ENCODE results near the gene CEP41.

The CEP41 gene, protein sequence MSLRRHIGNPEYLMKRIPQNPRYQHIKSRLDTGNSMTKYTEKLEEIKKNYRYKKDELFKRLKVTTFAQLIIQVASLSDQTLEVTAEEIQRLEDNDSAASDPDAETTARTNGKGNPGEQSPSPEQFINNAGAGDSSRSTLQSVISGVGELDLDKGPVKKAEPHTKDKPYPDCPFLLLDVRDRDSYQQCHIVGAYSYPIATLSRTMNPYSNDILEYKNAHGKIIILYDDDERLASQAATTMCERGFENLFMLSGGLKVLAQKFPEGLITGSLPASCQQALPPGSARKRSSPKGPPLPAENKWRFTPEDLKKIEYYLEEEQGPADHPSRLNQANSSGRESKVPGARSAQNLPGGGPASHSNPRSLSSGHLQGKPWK

DNA sequence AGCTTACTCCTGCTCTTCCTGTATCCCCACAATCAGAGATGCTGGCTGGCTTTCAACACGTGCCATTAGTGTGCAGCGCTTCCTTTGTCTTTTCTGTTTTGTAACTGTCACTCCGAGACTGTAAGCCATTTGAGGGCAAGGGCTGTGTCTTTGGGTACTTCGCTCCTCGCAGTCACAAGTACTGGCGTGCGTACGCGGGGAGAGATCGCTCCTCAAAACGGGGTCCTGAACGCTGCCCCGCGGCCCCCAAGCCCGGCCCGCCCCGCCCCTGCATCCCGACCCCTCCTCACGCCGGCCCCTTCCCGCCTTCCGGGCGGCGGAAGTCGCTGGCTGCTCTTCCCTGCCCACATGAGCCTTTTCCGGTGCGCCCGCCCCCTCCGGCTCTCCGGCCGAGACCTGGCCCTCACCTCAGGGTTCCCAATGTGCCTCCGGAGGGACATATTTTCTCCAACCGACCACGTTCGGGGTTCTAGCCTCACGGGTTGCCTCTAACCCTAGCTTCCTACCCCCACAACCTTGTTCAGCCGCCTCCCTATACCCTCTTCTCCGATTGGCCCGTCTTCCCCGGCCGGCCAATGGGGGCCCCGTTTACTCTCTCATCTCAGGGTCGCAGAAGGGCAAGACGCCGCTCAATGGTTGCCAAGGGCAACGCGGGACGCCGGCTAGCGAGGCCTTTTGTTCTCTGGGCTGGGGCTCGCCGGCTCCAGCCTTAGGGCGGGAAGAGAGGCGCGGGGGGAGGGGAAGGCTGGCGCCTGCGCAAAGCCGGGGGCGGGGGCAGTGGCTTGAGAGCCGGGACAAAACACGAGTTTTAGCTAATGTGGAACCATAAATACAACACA is at the start of gene CEP41:
TSS of gene CEP41 (minus strand) at position 490 of the 839 bp plus-strand sequence. CDS start at position 440, 50 bp downstream.
- DNase-seq, result peak; percentile 91

DNA sequence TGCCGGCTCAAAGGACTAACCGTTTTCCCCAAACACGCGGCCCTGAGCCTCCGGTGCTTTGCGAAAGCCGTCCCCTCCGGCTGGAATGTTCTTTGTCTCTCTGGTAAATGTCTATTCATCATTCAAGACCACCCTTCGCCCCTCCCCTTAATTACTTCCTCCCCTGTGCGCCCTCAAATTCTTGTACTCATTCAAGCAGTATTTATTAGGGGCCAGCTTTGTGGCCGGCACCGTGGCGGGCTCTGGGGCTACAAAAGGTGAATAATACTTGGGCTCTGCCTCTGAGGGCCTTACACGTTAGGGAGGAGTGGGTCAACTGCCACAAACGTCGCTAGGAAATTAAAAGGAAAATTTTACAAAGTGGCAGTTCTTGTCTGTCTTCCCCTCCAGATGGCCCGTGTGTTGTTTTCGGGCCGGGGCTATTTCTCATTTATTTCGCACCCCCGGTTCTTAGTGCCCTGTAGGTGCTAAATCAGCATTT is 49.5 kb upstream of the CEP41 start:
- DNase-seq, result no peak

DNA sequence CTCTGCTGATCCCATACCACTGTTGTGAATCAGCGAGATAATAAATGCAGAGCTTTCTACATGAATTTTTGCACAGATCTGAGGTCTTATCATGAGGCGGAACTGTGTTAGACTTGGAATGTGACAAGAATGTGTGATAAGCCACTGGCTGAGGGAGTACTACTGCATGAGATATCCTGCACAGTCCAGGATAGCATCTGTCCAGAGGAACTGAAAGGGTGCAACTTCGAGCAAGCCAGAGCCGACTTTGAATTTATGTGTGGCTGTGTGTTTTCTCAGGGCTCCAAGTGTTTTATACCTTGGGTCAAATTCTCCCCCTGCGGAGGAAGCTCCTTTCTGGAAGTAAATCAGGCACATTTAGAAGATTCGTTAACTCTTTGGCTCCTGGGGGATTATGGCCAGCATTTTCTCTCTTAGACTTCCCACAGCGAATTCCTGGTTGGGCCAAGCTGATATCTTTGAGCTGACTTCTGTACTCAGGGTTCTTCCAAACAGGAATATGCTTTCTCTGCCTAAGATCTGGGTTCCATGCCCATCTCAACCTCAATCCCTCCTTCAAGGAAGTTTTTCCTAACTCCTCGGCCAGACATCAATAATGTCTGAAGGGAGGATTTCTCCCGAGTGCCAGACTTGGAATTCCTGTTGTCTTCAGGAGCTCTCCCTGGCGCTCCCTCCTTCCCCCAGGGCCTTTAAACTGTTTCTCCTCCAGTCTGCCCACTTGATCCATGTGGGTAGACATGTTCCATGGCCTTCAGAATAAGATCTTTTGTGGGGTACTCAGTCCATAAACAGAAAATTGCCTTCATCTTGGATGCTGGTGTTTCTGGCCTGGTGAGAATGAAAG is 48.5 kb upstream of the CEP41 start:
- no peak for DNase-seq

DNA sequence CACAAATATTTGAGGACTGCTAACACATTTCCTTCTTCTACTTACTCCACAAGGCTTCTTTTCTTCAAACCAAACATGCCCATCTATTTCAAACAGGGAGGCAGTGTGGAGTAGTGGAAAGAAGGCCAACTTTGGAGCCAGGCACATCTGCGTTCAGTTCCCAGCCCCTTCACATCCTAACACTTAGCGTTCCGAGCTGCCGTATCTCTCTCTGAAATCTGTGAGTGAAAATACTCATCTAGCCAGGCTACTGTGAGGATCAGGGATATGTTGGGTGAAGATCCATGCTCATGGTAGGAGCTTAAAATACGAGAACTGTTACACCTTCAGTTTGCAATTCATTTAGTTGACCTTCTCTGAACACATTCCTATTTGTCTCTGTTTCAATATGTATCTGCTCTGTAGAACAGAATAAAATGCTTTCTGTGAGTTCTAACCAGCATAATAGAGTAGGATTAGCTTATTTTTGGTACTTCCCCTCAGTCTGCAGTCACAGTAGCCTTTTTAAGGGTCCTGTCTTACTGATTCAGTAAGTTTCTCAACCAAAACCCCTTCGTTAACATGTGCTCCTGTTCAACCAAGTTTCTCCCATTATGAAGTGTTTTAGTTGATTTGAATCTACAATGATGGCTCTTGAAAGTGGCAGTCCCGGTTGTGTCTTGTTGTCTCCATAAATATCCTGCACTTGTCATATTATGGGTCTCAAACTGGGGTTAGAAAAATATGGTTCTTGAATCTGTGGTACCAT is 47.8 kb upstream of the CEP41 start:
- DNase-seq, result no peak

DNA sequence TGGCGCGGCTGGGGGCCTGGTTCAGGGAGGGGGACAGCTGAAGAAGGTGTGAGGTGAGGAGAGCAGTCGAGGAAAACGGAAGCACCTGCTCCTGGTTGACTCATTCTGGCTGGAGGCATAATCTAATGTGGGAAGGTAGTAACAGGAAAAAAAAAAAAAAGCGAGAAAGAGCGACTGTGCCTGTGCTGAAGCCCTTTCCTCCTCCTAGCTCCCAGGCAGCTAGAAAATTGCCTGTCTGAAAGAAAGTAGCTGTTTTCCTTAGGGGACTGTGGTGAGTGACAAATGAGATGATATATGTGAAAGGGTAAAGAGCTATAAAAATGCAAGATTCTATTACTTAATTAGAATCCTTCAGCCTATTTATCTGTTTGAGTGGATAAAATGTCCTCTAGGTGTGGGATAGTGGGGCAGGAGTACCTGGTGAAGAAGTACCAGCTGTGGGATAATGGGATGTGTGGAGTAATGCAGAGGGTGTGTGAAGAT is 46.2 kb upstream of the CEP41 start:
- DNase-seq, result no peak

DNA sequence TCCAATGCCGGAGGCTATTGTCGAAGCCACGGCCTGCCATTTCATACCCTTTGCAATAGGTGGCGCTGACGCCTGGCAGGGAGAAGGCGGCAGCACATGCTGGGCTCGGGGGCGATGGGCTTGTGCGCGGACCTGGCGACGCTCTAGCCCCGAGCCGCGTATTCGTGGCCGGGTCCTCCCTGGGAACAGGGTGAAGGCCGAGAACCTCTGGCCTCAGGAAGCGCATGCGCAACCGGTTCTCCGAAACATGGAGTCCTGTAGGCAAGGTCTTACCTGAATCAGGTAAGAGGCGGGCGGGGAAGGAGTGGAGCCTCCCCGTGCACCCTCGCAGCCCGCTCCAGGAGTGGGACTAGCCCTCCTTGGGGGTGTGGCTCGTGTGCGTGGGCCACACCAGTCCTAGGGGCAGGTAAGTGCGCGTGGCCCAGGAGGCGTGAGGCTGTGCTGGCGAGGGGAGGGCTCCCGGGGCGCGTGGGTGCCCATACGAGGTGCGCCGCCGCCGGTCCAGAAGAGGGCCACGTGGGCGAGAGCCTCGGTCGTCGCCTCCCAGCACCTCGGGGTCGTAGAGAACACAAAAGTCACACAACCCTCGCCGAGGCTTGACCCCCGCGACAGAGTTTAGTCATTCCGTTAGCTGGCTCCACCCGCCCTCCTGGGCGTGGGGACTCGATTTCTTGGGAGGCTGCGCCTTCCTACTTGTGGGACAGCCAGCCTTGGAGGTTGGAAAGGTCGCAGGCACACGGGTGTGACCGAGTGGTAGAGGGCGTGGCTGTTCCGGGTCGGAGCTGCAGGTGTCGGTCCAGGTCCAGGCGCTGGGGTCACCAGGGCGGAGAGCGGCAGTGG is 45.5 kb upstream of the CEP41 start:
- DNase-seq, result peak; percentile 45

DNA sequence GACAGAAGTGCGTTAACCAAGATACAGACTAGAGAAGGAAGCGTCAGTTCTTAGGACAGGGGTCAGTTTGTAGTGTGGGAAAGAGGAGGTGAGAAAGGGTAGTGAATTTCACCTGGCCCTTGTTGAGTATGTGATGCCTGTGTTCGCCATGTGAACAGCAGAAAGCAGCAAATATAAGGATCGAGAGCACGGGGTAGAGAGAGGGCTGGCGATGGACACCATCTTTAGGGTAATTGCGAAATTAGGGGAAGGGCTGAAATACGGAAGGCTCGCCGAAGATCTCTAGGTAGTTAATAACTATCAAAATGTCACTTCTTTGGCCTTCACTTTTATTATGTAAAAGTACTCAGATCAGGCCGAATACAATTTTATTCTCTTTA is 44.9 kb upstream of the CEP41 start:
- no peak for DNase-seq

DNA sequence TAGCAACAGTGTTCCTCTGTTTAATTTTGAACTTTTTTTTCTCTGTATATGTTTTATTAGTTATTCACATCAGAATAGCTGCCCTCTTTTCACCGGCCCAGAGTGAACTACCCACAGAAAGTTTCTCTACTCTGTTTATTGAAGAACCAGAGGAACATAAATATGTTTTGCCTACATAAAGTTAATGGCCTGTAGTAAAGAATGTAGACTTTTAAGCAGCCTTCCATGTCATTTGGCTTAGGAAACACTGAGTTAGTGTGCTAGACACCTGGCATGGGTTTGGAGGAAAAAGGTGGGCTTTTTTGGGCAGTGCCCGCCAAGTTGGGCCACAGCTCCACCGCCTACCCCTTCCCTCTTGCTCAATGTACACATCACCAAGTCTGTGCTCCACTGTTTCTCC is 42.2 kb upstream of the CEP41 start:
- DNase-seq, result no peak

DNA sequence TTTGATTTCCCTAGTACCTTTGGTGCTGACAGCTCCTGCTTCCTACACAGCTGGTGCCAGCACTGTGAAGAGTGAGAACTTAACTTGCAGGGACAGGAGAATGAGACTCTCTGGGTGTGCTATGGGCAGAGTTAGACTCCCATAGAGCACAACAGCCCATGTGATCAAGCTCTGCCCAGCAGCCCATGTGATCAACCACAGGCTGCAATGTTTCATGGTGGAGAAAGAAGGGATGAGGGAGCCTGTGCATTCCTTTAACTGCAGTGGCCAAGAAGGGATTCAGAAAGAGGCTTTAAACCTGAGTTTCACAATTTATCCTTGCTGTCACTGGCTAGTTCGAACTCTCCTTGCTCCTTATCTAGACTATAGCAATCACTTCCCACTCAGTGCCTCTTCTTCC is 41.1 kb upstream of the CEP41 start:
- DNase-seq, result no peak

DNA sequence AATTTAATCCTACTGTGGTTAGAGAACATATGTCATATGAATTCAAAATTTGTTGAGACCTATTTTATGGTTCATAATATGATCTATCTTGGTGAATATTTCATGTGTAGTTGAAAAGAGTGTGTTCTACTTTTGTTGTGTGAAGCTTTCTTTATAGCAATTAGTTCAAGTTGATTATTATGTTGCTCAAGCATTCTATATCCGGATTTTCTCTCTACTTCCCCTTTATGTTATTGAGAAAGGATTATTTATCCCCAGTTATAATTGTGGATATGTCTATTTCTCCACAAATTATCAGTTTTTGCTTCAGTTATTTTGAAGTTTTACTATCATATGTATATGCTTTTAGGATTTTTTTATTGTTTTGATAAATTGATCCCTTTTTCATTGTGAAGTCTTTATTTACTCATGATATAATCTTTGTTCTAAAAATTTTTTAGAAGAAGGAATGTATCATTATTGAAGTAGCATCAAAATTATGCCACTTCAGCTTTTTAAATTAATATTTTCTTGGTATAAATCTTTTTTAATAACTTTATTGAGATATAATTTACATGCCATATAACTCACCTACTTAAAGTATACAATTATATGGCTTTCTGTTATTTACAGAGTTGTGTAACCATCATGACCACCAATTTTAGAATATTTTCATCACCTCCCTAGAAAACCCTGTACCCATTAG is 39.0 kb upstream of the CEP41 start:
- no peak for DNase-seq

DNA sequence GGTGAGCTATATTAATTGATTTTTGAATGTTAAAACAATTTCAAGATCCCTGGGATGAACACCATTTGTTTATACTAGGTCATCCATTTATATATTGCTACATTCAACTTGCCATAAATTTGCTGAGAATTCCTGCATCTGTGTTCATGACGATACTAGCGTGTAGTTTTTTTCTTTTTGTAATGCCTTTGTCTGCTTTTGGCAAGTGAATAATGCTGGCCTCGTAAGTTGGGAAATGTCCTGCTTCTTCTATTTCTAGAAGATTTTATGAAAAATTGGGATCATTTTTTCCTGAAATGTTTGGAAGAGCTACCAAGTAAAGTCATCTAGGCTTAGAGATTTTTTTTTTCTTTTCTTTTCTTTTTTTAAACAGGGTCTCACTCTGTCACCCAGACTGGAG is 38.2 kb upstream of the CEP41 start:
- no peak for DNase-seq

DNA sequence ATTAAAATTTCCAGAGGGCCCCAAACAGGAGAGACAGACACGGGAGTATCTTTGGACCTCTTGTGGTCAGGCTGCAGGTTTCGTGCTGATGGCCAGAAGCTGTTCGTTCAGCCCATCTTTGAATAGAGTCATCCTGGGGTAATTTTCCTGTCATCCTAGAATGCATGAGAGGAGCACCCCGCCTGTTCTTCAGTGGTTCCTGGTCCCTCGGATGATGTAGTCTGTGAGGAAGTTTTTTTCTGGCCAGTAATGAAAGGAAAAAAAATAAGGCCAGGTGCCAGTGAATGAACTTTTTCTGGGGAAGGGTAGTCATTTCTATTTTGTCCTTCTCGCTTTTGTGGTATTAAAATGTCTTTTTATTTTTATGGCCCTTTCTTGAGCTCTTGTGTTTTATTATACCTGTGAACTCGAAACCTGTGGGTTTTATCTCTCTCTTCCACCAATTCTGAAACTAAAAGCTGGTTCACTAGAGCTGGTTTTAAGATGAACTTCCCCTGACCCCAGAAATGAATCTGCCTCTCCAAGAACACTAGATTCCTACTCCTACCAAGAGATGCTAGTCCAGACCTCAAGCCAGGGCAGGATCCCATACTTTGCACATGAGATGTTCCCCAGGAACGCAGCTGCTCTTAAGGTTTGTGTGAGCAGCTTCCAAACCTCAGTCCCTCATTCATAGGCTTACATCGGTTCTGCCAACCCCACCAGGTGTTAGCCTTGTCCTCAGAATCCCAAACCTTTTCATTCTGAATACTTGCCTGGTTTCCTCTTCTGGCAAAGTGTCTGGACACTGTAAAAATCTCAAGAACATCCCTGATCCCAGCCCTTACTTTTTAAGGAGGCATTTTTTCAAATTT is 35.7 kb upstream of the CEP41 start:
- no peak for DNase-seq

DNA sequence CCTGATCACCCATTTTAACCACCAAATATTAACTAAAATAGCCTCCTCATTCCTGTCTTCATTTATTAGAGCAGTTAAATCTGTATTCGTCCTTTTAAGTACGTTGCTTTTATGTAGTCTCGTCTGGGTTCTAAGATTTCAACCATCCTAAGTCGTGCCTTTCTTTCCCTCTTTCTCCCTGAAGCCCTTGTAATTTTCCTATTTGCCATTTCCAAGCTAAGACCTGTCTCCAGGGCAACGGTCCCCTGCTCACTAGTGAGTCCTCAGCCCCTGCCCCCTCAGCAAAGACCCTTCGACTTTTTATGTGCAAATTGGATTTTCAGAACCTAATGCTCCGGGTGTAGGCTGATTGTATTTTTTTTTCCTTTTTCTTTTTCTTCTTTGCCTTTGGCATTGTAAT is 35.0 kb upstream of the CEP41 start:
- no peak for DNase-seq

DNA sequence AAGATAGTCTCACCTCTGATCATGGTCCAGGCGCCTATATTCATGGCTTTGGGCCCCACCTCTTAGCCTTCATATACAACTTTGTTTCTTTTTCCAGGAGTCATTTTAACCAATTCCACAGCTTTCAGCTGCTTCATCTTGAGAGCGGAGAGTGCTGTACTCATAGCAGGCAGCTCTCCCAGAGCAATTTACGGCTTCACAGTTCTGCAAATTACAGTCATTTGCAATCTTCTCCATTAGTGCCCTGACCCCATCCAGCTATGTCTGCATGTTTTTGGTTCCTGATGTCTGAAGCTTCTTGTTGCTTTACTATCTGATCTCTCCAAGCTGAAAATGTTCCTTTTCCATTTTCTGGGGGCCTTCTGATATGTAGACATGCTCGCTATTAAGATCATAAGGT is 33.1 kb upstream of the CEP41 start:
- DNase-seq, result no peak

DNA sequence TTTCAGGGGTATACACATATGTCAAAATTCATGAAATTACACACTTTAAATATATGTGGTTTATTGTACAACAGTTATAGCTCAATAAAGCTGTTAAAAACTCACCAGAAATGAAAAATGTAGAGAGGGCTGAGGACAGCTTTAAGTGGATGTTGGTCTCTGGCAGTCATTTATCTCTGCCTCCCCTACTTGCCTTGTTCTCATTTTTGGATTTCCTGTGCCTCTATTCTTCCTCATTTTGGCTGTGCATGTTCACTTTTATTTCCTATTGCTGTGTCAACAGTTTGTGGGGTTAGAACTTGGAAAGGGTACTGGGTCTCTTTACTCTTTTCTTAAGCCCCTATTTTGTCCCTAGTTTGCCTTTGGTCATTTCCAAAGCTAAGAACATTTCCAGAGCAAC is 32.5 kb upstream of the CEP41 start:
- no peak for DNase-seq

DNA sequence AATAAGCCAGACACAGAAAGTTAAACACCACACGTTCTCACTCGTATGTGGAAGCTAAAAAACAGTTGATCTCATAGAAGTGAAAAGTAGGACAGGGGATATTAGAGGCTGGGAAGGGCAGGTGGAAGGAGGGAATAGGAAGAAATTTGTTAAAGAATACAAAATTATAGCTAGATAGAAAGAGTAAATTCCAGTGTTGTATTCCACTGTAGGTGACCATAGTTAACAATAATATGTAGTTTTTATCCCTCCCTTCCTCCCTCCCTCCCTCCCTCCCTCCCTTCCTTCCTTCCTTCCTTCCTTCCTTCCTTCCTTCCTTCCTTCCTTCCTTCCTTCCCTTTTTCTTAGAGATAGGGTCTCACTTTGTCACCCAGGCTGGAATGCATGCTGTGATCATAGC is 31.2 kb upstream of the CEP41 start:
- DNase-seq, result no peak

DNA sequence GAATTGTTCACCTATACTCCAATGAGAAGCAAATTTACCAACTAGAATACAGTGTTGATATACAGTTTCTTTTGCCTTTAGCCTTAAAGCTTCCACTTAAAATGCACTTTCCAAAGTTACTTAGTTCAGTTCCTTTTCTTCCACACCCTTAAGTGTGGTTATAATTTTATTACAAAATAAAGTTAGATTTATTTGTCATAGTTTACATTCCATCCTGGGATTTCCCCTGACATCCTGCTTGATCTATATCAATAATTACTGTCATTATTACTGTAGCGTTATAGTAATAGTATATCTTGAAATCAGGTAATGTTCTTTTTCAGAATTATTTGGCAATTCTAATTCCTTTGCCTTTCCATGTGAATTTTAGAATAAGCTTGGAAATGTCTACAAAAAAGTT is 27.8 kb upstream of the CEP41 start:
- no peak for DNase-seq

DNA sequence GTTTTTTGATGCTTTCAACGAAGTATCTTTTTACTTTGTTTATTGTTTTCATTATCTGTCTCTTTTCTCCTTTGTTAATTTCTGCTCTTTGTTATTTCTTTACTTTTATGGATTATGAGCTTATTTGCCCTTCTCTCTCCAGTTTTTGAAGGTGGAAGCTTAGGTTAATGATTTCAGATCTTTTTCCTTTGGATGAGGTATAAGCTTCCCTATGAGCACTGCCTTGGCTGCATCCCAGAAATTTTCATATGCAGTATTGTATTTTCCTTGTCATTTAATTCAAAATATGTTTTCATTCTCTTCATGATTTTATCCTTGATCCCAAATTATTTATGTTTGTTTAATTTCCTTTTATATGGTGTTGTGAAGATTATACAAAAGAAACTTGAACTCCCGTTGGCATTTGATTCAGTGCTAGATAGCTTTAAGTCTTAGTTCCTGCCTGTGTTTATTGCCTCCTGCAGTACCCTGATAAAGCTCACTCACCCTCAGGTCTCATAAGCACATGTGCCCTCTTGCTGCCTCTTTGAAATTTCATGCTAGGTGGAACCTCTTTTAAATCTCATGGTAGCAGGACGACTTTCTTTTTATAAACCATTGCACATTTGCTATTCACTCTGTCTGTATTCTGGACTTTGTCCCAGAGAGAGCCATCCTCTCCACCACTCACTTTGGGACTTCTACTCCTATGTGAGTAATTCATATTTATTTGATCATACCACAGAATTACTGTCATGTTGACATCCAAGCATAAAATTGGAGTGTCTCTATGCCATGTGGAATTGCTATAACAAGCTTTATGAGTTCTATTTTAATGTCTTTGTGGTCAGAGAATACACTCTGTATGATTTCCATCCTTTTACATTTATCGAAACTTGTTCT is 23.0 kb upstream of the CEP41 start:
- DNase-seq, result no peak

DNA sequence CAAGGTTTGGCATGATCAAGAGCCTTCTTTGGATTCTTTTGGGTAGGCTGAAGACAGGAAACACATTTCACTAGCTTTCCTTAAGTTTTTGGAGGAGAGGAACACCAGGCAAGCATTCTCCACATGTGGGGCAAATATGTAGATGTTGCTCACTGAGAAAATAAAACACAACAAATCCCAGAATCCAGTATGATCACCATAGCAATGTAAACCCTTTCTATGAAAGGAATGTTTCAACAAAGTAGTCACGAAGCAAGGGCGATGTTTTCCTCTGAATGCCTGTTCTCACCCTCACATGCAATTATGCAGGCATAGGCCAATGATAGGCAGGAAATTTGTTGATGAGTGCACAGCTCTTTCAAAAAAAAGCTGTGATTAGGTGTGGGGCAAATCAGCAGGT is 20.5 kb upstream of the CEP41 start:
- DNase-seq, result no peak
